Measurements from ENCODE around the gene CLMN.
"Not testable (repeated sequence)": the region's sequence is repeated elsewhere in the genome, so short reads cannot be mapped to it uniquely, and the experiment has no call there.

The CLMN gene

DNA sequence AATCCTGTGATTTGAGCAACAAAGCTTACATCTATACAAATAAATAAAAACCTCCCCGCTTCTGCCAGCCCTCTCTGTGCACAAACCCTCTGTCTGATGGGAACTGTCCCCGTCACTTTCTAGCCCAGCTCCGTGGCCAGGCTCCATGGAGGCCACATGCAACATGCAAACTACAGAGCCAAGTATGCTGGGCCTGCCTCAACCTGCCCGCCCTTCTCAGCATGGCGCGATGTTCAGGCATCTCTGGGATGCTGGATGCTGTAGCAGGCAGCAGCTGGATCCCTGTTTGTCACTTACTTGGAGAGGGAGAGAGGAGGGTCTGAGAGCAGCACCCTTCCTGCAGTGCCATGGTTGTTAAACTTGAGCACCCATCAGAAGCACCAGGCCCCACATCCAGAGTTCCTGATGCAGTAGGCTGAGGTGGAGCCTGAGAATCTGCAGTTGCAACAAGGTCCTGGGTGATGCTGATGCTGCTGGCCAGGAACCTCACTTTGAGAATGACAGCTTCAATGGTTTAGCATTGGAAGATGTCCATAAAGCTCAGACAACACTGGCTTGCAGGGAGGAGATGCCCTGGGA lies 32.4 kb downstream of the CLMN start:
- no peak for DNase-seq (ENCODE audit: low read depth)

DNA sequence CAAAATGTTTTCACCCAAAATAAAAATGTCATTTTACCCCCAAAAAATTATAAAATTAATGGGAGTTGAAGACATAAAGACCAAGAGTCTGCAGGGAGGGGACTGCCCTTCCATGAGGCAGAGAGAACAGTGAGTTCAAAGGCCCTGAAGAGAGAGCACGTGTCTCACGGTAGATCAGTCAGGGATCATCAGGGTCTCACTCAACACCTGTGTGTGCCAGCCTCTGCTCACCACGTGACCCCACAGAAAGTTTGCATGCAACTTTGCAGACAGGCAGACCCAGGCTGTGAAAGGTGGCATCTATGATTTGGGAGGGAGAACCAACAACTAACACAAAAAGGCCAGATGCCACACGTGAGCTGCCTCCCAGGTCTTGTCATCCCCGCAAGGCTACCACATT lies 33.1 kb downstream of the CLMN start:
- no peak for DNase-seq (ENCODE audit: low read depth)

DNA sequence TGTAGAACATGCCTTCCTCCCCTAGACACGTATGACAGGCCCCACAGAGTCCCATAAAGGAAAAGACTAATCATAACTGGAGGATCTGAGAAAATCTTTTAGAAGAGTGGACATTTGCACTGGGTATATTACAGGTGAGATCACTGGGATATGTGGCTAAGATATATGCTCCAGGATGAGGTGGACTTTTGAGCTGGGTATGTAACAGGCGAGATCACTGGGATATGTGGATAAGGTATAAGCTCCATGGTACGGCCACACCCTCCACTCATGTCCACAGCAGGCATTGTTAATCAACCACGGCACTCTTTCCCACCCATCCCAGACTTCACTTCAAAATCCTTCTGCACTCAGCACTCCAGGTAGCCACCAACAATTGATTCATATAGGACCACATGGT lies 34.1 kb downstream of the CLMN start:
- DNase-seq (ENCODE audit: low read depth): no peak

GRCh38 chr14:95283802-95284201 lies 35.9 kb downstream of the CLMN start:
- DNase-seq (ENCODE audit: low read depth): not testable (repeated sequence)

- not testable (repeated sequence) for DNase-seq (ENCODE audit: low read depth)
Observed at GRCh38 chr14:95282986-95283380, 36.7 kb downstream of the CLMN start.

DNA sequence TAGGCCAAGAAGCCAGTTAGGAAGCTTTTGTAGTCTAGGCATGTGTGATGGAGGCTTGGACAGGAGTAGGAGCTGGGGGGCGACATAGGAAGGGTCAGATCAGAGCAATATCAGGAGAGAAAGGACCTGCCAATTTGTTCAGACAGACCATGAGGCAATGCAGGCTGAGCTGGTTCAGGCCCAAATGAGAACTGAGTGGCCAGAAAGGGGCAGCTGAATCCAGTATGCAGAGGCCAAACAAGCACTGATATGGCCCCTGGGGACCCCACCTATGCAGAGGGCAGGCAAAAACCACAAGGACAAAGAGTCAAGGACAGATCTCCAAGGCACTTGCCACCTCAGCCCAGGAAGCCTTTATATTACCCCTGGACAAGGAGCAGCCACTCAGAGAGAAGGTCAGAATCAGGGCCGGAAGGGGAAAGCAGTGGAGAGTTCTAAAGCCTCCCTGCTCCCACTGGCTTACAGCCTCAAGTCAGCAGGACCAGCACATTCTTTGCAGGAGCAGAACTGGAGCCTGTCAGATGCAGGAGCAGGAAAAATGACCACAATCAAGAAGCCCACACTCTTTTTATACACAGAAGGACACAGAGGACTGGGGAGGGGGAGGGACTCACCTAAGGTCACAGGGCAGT lies 37.2 kb downstream of the CLMN start:
- no peak for DNase-seq (ENCODE audit: low read depth)

- DNase-seq (ENCODE audit: low read depth): no peak
Observed at GRCh38 chr14:95281560-95282176, 38.0 kb downstream of the CLMN start.

DNA sequence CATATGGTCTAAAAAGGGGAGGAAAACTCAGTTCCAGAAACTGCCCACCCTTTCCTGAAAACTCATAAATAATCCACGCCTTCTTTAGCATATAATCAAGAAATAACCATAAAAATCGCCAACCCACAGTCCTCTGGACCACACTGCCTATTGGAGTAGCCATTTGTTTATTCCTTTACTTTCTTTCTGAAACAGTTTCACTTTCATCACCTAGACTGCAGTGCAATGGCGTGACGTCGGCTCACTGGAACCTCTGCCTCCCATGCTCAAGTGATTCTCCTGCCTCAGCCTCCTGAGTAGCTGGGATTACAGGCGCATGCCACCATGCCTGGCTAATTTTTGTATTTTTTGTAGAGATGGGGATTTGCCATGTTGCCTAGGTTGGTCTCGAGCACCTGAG lies 44.2 kb downstream of the CLMN start:
- no peak for DNase-seq (ENCODE audit: low read depth)

GRCh38 chr14:95274874-95275273 lies 44.8 kb downstream of the CLMN start:
- no peak for DNase-seq (ENCODE audit: low read depth)

DNA sequence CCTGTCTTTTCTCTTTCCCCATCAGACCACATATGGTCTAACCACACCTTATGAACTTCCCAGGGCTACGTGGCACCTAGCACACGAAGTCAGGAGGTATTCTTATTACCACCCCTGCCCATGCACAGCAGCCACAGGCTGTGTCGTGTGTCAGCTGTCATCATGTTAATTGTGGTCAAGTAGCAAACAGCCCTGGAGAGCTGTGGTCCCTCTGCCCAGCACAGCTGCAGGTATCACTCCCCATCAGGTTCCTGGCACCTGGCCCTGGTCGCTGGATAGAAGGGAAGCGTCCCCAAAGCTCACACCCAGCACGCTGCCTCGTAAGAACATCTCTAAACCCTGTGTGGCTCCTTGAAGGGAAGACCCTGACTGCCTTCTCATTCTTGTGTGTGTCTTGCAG lies 45.4 kb downstream of the CLMN start:
- no peak for DNase-seq (ENCODE audit: low read depth)

DNA sequence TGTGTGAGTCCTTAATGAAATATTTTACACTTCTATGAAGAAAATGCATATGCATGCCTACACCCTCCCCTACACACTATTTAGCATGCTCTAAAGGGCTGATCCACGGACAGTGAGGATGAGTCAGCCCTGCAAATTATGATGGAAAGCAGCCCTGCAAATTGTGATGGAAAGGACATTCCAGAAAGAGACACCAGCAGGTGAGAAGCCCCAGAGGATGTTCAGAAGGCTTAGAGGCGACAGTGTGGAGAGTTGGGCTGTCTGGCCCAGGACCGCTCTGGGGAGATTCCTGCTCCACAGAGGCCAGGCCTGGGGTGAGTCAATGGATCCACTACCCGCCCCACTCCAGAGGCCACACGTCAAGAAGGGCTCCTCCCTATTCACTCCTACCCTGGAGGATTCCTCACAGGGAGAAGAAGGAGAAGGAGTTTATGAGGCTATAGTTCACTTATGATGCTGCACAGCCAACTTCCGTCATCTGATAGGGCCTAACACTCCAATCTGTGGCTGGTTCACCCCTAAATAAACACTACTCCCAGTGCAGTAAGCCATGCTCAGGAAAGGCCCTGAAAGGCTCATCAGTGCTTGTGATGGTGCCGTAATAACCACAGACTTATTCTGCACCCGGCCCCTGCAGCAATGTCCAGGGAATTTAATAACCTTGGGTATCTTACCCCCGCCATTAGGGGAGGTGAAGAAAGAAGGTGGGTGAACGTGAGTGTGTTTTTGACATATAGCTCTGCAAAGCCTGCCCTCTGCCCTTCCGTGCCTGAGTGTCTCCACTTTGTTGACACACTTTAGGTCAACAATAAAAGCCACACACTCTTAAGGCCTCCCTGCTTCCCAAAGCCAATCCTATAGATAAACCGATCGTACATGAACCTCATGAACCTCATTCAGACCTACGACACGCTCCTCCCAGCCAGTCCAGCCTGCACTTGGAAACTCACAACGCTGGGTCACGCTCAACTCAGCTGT lies 46.4 kb downstream of the CLMN start:
- DNase-seq (ENCODE audit: low read depth): no peak

- DNase-seq (ENCODE audit: low read depth): no peak
Observed at GRCh38 chr14:95272057-95272456, 47.7 kb downstream of the CLMN start.

GRCh38 chr14:95270203-95270602 lies 49.5 kb downstream of the CLMN start:
- DNase-seq (ENCODE audit: low read depth): no peak

DNA sequence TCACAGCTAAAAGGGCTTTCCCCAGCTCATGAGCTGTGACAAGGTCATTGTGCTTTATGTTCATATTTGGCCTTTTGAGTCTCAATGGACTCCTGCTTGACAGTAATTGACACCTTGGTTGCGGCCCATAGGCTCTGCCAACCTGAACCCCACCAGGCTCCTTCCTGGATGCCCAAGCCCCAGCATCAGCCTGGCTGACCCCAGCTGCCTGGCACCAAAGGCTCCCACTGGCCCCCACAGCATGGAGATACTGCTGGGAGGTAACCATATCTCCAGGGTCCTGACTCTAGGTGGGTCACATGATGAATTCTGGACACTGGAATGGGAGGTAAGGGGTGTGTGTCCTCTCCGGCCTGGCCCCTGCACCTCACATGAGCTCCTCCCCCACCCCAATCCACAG lies 50.2 kb downstream of the CLMN start:
- no peak for DNase-seq (ENCODE audit: low read depth)

GRCh38 chr14:95268350-95268749 lies 51.4 kb downstream of the CLMN start:
- no peak for DNase-seq (ENCODE audit: low read depth)

DNA sequence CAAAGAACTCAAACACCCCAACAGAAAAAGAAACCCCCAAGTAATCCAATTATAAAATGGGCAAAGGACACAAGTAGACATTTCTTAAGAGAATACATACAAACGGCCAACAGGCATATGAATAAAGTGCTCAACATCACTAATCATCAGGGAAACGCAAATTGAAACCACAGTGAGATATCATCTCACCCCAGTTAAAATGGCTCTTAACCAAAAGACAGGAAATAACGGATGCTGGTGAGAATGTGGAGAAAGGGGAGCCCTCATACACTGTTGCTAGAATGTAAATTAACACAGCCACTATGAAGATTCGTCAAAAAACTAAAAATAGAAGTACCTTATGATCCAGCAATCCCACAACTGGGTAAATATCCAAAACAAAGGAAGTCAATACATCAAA lies 52.4 kb downstream of the CLMN start:
- no peak for DNase-seq (ENCODE audit: low read depth)

GRCh38 chr14:95265106-95266094 lies 54.3 kb downstream of the CLMN start:
- peak; percentile 24 for DNase-seq (ENCODE audit: low read depth)

DNA sequence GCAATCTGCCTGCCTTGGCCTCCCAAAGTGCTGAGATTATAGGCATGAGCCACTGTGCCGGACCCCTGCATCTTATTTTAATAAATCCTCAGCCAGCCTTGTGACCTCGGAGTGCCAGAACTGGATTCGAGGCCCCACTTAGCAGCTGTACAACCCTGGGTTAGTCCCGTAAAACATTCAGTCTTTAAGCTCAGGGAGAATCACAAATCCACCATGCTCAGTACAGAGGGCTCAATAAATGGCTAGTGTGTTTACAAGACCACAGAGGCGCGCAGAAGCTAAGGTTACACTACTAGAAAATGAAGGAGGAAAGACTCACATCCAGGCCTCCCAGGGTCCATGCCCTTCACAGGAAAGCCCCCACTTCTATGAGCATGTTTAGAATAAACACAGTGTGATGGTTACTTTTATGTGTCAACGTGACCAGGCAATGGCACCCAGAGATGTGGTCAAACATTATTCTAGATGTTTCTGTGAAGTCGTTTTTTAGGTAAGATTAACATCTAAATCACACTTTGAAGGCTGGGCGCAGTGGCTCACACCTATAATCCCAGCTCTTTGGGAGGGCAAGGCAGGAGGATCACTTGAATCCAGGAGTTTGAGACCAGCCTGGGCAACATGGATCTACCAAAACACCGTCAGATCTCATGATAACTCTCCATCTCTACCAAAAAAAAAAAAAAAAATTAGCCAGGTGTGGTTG lies 55.3 kb downstream of the CLMN start:
- no peak for DNase-seq (ENCODE audit: low read depth)

DNA sequence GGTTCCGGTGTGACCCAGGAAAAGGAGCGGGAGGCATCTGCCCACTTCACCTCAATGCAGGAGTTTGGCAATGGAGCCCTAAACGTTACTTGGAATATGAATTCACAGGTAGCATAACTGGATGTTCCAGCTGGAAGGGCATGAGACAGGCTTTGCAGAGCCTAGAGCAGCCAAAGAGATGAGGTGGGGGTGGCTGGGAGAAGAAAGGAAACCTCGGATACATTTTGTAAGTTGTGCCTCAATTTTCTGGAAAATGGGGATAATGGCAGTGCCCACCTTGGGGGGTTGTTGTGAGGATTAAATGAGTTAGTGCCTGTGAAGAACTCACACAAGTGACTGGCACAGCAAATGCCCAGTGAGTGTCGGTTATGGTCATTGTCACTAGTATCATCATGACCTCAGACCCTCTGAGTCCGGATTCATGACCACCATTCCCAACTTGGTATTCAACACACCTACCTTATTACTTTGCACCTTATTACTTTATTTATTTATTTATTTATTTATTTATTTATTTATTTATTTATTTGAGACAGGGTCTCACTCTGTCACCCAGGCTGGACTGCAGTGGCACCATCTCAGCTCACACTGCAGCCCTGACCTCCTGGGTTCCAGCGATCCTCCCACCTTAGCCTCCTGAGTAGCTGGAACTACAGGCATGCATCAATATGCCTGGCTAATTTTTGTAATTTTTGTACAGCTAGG lies 56.0 kb downstream of the CLMN start:
- DNase-seq (ENCODE audit: low read depth): no peak

DNA sequence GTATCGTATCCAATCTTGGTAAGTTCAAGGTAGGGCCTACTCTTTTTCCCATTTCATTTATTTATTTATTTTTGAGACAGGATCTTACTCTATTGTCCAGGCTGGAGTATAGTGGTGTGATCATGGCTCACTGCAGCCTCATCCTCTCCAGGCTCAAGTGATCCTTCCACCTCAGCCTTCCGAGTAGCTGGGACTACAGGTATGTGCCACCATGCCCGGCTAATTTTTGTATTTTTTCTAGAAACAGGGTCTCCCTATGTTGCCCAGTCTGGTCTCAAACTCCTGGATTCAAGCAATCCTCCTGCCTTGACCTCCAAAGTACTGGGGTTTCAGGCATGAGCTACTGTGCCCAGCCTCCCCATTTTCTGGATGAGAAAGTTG lies 57.2 kb downstream of the CLMN start:
- no peak for DNase-seq (ENCODE audit: low read depth)
